CD14-positive monocyte (primary cell): ENCODE measurements around the gene ZNF511. TPM values are rescaled to one million over a fixed set of nuclear protein-coding genes. Genes with fewer than 3 reads are reported as not detected.

Source experiments
- DNase-seq, 3 donors: peaks; one replicate each; pipeline ENCODE4 v3.0.0-alpha.2; 2011 to 2022
- H2AFZ ChIP-seq: 2 replicates; pipeline ENCODE4 v1.6.0; 2012; ENCODE audit warnings: mild to moderate bottlenecking, low read depth, low read length, inconsistent platforms; ENCODE audit not compliant: insufficient read depth, poor library complexity, severe bottlenecking
- H3K27ac ChIP-seq, 2 donors: 1 replicate in 1 of 2; 2 replicates in 1 of 2; pipeline ENCODE4 v1.5.1; 2012 to 2013; ENCODE audit warnings: low read length in 2 of 2, control low read depth in 1 of 2, inconsistent platforms in 1 of 2, low read depth in 1 of 2, mild to moderate bottlenecking in 1 of 2
- H3K27me3 ChIP-seq, 2 donors: one replicate each; pipeline versions ENCODE4 v1.6.0 to v1.6.1; 2011 to 2013; ENCODE audit warnings: low read length in 2 of 2; ENCODE audit not compliant: control insufficient read depth in 2 of 2, insufficient read depth in 2 of 2
- H3K36me3 ChIP-seq, 2 donors: replicated peaks in 1 of 2; 1 replicate in 1 of 2; 2 replicates in 1 of 2; pipeline versions ENCODE4 v1.5.1 to v1.6.1; 2012 to 2013; ENCODE audit warnings: low read length in 2 of 2, control low read depth in 1 of 2, inconsistent platforms in 1 of 2, mild to moderate bottlenecking in 1 of 2; ENCODE audit not compliant: insufficient read depth in 2 of 2, control insufficient read depth in 1 of 2
- H3K4me1 ChIP-seq, 2 donors: 1 replicate in 1 of 2; 2 replicates in 1 of 2; pipeline versions ENCODE4 v1.5.1 to v1.6.1; 2012 to 2013; ENCODE audit warnings: low read length in 2 of 2, control low read depth in 1 of 2, inconsistent platforms in 1 of 2, mild to moderate bottlenecking in 1 of 2, moderate library complexity in 1 of 2; ENCODE audit not compliant: insufficient read depth in 2 of 2, control insufficient read depth in 1 of 2
- H3K4me2 ChIP-seq: replicated peaks from 2 replicates; pipeline ENCODE3; 2012; ENCODE audit warnings: low read length, moderate library complexity, mild to moderate bottlenecking; ENCODE audit not compliant: poor library complexity, severe bottlenecking; ENCODE audit errors: extremely low read depth
- H3K4me3 ChIP-seq, 3 experiments: fragments of 200-600 bp in 1 of 3; sonication (generic) in 1 of 3; replicated peaks in 1 of 3; 1 replicate in 2 of 3; 2 replicates in 1 of 3; pipeline ENCODE4 v1.5.1; 2011 to 2013; ENCODE audit warnings: low read length in 3 of 3, mild to moderate bottlenecking in 3 of 3, control low read depth in 2 of 3, low read depth in 2 of 3, inconsistent platforms in 1 of 3, moderate library complexity in 1 of 3
- H3K79me2 ChIP-seq: 2 replicates; pipeline ENCODE4 v1.6.0; 2012; ENCODE audit warnings: mild to moderate bottlenecking, control low read depth, inconsistent platforms, low read length, moderate library complexity; ENCODE audit not compliant: insufficient read depth
- H3K9ac ChIP-seq: 2 replicates; pipeline ENCODE4 v1.6.0; 2017; ENCODE audit warnings: low read length, mild to moderate bottlenecking; ENCODE audit not compliant: insufficient read depth, poor library complexity, severe bottlenecking
- H3K9me3 ChIP-seq, 2 donors: replicated peaks in 1 of 2; 1 replicate in 1 of 2; 2 replicates in 1 of 2; pipeline versions ENCODE4 v1.5.1 to v1.6.1; 2012 to 2013; ENCODE audit warnings: low read length in 2 of 2, control low read depth in 1 of 2; ENCODE audit not compliant: control insufficient read depth in 1 of 2, insufficient read depth in 1 of 2
- H4K20me1 ChIP-seq: 2 replicates; pipeline ENCODE4 v1.6.0; 2012; ENCODE audit warnings: mild to moderate bottlenecking, low read length, control low read depth, moderate library complexity; ENCODE audit not compliant: insufficient read depth
- H3K27ac Mint-ChIP-seq, 7 donors: one replicate each; pipeline ENCODE4 v1.8.0; 2020; ENCODE audit warnings: mild to moderate bottlenecking in 7 of 7, mixed read lengths in 7 of 7, moderate library complexity in 6 of 7, inconsistent platforms in 2 of 7
- H3K27me3 Mint-ChIP-seq, 3 donors: one replicate each; pipeline ENCODE4 v1.8.0; 2021 to 2022; ENCODE audit warnings: low read depth in 3 of 3, mild to moderate bottlenecking in 3 of 3, mixed read lengths in 3 of 3, moderate library complexity in 3 of 3, inconsistent platforms in 1 of 3
- H3K36me3 Mint-ChIP-seq, 2 donors: one replicate each; pipeline ENCODE4 v1.8.0; 2020; ENCODE audit warnings: mixed read lengths in 2 of 2, inconsistent platforms in 1 of 2, mild to moderate bottlenecking in 1 of 2
- H3K4me1 Mint-ChIP-seq: one replicate; pipeline ENCODE4 v1.8.0; 2020; ENCODE audit warnings: mild to moderate bottlenecking, mixed read lengths
- H3K4me3 Mint-ChIP-seq, 2 donors: one replicate each; pipeline ENCODE4 v1.8.0; 2020; ENCODE audit warnings: mild to moderate bottlenecking in 2 of 2, mixed read lengths in 2 of 2, moderate library complexity in 1 of 2
- H3K9me3 Mint-ChIP-seq, 7 donors: one replicate each; pipeline ENCODE4 v1.8.0; 2020 to 2022; ENCODE audit warnings: mixed read lengths in 7 of 7, mild to moderate bottlenecking in 6 of 7, moderate library complexity in 6 of 7, inconsistent platforms in 2 of 7
- WGBS: methylation state at CpG from one replicate; pipeline ENCODE4 v1.1.5; 2013; ENCODE audit warnings: missing lambda C conversion rate; ENCODE audit not compliant: insufficient coverage; 5-methylcytosine and 5-hydroxymethylcytosine counted together
- intact Hi-C, 2 donors: fragments of 100-400 bp; cut with micrococcal nuclease; formaldehyde crosslinking; loops; one replicate each; pipeline versions ENCODE4 v1.15.0 to v1.15.1; 2023
- polyA plus RNA-seq, 3 donors: library from polyadenylated mRNA; depleted of rRNA in 1 of 3; unstranded in 2 of 3; stranded (reverse) in 1 of 3; fragments of 300-500 nt in 2 of 3; fragments of >200 nt in 1 of 3; fragmentation: Illumina TruSeq in 2 of 3; gene quantifications; 1 replicate in 2 of 3; 2 replicates in 1 of 3; pipeline ENCODE4 v1.2.3, GENCODE V29; 2012 to 2021
- TF ChIP-seq, protein P1 (sequence below): fragments of 200-600 bp; IDR thresholded peaks from one replicate; pipeline ENCODE4 v1.8.0; 2022; ENCODE audit warnings: antibody characterized with exemption, mild to moderate bottlenecking

ZNF511 gene
- polyA plus RNA-seq, 3 donors, result 30.3 to 118 (median 84.7) TPM

DNA sequence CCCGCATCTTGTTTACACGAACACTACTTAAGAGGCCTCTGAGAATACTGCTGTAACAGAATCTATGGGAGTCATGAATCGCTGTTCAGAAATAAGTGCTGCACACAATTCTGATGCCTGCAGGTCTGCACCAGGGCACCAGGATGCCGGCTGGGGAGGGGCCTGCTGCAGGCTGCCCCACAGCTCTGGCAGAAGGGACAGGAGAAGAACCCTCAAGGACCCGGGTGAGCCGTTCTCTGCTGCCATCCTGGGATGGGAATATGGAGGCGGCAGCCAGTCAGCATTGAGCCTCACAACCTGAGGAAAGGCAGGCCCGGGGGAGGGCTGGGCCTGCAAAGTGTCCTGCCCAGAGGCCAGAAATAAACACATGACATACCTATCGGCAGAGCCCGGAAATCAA is 11.2 kb upstream of the ZNF511 start:
- H3K4me3 Mint-ChIP-seq, result no peak overlapping the region
- peaks cover 16% of the 10 kb centered on the region for H4K20me1 ChIP-seq
- peaks cover 85 to 90% of the 10 kb centered on the region in 2 donors for H3K36me3 Mint-ChIP-seq
- peaks cover 23 to 30% of the 10 kb centered on the region in 2 donors for H3K4me1 ChIP-seq
- H3K9me3 ChIP-seq, result no peaks in the 10 kb centered on the region
- H3K9ac ChIP-seq, result no peak overlapping the region
- intact Hi-C loops, result no loop called here
- H3K4me1 Mint-ChIP-seq, result peaks cover 24% of the 10 kb centered on the region
- H3K27me3 ChIP-seq, result no peaks in the 10 kb centered on the region
- peaks cover 75 to 85% of the 10 kb centered on the region in 2 donors for H3K36me3 ChIP-seq
- H3K4me2 ChIP-seq, result no peak overlapping the region
- no peak overlapping the region for H2AFZ ChIP-seq
- no peak overlapping the region for H3K4me3 ChIP-seq
- peaks cover 0 to 2% (median 0%) of the 10 kb centered on the region in 7 donors for H3K9me3 Mint-ChIP-seq
- DNase-seq, result no peak
- H3K27ac Mint-ChIP-seq, result peak overlapping the region in 2 of 7 donors; percentile 43 to 46
- TF ChIP-seq, protein P1, sequence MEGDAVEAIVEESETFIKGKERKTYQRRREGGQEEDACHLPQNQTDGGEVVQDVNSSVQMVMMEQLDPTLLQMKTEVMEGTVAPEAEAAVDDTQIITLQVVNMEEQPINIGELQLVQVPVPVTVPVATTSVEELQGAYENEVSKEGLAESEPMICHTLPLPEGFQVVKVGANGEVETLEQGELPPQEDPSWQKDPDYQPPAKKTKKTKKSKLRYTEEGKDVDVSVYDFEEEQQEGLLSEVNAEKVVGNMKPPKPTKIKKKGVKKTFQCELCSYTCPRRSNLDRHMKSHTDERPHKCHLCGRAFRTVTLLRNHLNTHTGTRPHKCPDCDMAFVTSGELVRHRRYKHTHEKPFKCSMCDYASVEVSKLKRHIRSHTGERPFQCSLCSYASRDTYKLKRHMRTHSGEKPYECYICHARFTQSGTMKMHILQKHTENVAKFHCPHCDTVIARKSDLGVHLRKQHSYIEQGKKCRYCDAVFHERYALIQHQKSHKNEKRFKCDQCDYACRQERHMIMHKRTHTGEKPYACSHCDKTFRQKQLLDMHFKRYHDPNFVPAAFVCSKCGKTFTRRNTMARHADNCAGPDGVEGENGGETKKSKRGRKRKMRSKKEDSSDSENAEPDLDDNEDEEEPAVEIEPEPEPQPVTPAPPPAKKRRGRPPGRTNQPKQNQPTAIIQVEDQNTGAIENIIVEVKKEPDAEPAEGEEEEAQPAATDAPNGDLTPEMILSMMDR, result no peak
- 97% methylated on average over 10 of the region's 10 CpGs for WGBS
- peaks cover 3% of the 10 kb centered on the region for H3K79me2 ChIP-seq
- no peaks in the 10 kb centered on the region for H3K27me3 Mint-ChIP-seq
- H3K27ac ChIP-seq, result no peak overlapping the region

DNA sequence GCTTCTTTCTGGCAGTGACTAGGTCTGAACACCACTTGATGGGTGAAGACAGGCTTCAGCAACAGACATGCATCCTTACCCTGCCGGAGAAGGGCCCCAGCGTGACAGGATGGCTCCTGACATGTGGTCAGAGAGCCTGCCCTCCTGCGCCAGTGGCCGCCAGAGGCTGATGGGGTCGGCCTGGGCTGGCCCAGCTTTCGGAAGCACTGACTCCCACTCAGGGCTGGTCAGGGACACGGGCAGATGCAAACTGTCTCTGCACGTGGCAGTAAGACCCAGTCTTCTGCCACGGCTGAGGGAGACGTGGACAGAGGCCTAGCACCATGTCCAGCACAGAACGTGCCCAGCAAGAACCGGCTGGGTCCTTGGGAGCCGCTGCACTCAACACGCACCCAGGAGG is 10.2 kb upstream of the ZNF511 start:
- H3K27me3 Mint-ChIP-seq, result no peaks in the 10 kb centered on the region
- over 99% methylated on average over 14 of the region's 14 CpGs for WGBS
- TF ChIP-seq, protein P1, result no peak

More for the DNA sequence above, 10.2 kb upstream of the ZNF511 start:
- peak overlapping the region in 1 of 7 donors; percentile 73 for H3K27ac Mint-ChIP-seq
- no peak overlapping the region for H2AFZ ChIP-seq
- H3K4me3 Mint-ChIP-seq, result no peak overlapping the region
- no peak for DNase-seq
- H3K4me1 Mint-ChIP-seq, result peaks cover 14% of the 10 kb centered on the region
- H3K4me3 ChIP-seq, result no peak overlapping the region
- intact Hi-C loops, result no loop called here
- peaks cover 0 to 3% (median 0%) of the 10 kb centered on the region in 7 donors for H3K9me3 Mint-ChIP-seq
- H4K20me1 ChIP-seq, result peaks cover 26% of the 10 kb centered on the region
- H3K9me3 ChIP-seq, result no peaks in the 10 kb centered on the region
- H3K36me3 ChIP-seq, result peaks cover 77 to 90% of the 10 kb centered on the region in 2 donors
- H3K27me3 ChIP-seq, result no peaks in the 10 kb centered on the region
- peaks cover 14 to 21% of the 10 kb centered on the region in 2 donors for H3K4me1 ChIP-seq
- H3K27ac ChIP-seq, result peak overlapping the region in 1 of 2 donors; percentile 31
- H3K79me2 ChIP-seq, result peaks cover 12% of the 10 kb centered on the region
- H3K4me2 ChIP-seq, result no peak overlapping the region
- no peak overlapping the region for H3K9ac ChIP-seq
- peaks cover 89 to 93% of the 10 kb centered on the region in 2 donors for H3K36me3 Mint-ChIP-seq
